ENCODE results near the gene UCN. TPM values are rescaled to one million over a fixed set of nuclear protein-coding genes. Genes with fewer than 3 reads are reported as not detected.
"Not testable (repeated sequence)": the region's sequence is repeated elsewhere in the genome, so short reads cannot be mapped to it uniquely, and the experiment has no call there.

UCN gene
- total and polyA plus RNA-seq, 12 donors, result 0.51 to 4.1 (median 1.5) TPM; not detected in 1

DNA sequence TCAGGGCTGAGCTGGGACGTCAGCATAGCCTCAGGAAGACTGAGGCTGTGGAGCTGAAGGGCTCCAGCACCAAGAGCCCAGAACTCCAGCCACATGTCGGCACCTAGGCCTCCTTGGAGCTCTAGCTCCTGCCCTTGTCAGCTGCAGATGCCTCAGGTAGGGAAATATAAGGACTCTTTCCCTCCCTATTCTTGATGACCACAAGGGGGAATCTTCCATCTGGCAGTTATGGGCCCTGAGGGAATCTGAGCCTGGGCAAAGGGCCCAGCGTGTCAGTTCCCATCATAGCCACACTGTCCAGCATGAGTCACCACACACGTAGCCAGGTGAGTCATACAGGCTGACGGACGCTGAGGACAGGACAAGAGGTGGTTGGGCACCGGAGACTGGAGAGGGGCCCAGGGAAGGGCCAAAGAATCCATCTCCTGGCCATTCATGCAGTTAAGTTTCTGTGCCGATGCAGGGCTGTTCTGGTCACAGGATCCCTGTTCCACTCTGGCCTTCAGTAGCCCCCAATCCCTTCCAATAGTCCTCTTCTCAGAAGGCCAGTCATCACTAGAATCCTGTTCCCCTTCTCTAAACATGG is 12.8 kb upstream of the UCN start:
- peaks cover 9 to 50% (median 31%) of the 10 kb centered on the region in 9 donors for H3K4me1 ChIP-seq
- intact Hi-C loops (cut with DNase I), result loop anchor here in 3 of 10 donors (5.0 kb wide), 2 partner anchors 36 to 51 kb away; partner anchors contain the start of genes EIF2B4 (in 2 of the 3), SNX17 (in 2 of the 3) and GTF3C2 (in 1 of the 3)

DNA sequence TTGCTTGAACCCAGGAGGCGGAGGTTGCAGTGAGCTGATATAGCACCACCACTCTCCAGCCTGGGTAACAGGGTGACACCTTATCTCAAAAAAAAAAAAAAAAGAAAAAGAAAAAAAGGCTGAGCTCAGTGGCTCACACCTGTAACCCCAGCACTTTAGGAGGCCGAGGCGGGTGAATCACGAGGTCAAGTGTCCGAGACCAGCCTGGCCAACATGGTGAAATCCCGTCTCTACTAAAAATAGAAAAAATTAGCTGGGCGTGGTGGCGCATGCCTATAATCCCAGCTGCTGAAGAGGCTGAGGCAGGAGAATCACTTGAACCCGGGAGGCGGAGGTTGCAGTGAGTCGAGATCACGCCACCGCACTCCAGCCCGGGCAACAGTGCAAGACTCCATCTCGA is 11.6 kb upstream of the UCN start:
- intact Hi-C loops (cut with DNase I), result loop anchor here in 4 of 10 donors (5.0 to 10.0 kb wide), 3 partner anchors 37 to 475 kb away; partner anchors contain the start of genes EIF2B4 (in 2 of the 4), SNX17 (in 2 of the 4), DPYSL5 (in 1 of the 4) and GTF3C2 (in 1 of the 4)
- Histone ChIP-seq H3K27ac (peak overlapping the region in 1 of 10 donors; percentile 96), H3K4me1 (peaks cover 9 to 50% (median 31%) of the 10 kb centered on the region in 9 donors), H3K36me3 (peaks cover 0 to 26% (median 0%) of the 10 kb centered on the region in 9 donors)
- DNase-seq, H3K27me3 ChIP-seq, ATAC-seq, H3K9me3 ChIP-seq, H3K4me3 ChIP-seq: not testable (repeated sequence)
- whole genome bisulfite sequencing, 2 donors, result 95% methylated on average over 15 of the region's 15 CpGs

More for the DNA sequence above, 12.8 kb upstream of the UCN start:
- ATAC-seq (peak; percentile 26 to 83 (median 76)), DNase-seq (peak; percentile 63 to 76)
- TF ChIP-seq, protein P1, sequence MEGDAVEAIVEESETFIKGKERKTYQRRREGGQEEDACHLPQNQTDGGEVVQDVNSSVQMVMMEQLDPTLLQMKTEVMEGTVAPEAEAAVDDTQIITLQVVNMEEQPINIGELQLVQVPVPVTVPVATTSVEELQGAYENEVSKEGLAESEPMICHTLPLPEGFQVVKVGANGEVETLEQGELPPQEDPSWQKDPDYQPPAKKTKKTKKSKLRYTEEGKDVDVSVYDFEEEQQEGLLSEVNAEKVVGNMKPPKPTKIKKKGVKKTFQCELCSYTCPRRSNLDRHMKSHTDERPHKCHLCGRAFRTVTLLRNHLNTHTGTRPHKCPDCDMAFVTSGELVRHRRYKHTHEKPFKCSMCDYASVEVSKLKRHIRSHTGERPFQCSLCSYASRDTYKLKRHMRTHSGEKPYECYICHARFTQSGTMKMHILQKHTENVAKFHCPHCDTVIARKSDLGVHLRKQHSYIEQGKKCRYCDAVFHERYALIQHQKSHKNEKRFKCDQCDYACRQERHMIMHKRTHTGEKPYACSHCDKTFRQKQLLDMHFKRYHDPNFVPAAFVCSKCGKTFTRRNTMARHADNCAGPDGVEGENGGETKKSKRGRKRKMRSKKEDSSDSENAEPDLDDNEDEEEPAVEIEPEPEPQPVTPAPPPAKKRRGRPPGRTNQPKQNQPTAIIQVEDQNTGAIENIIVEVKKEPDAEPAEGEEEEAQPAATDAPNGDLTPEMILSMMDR (IDR thresholded peaks at IDR 0.05), result peak; percentile 17 to 56 (median 31)
- no peak overlapping the region for H3K4me3 ChIP-seq
- peak overlapping the region in 9 of 10 donors; percentile 27 to 98 (median 96) for H3K27ac ChIP-seq
- H3K9me3 ChIP-seq, result no peaks in the 10 kb centered on the region
- 30 to 40% methylated on average over 8 of the region's 8 CpGs for WGBS, 2 donors
- H3K36me3 ChIP-seq, result peaks cover 0 to 27% (median 3%) of the 10 kb centered on the region in 9 donors
- no peaks in the 10 kb centered on the region for H3K27me3 ChIP-seq

DNA sequence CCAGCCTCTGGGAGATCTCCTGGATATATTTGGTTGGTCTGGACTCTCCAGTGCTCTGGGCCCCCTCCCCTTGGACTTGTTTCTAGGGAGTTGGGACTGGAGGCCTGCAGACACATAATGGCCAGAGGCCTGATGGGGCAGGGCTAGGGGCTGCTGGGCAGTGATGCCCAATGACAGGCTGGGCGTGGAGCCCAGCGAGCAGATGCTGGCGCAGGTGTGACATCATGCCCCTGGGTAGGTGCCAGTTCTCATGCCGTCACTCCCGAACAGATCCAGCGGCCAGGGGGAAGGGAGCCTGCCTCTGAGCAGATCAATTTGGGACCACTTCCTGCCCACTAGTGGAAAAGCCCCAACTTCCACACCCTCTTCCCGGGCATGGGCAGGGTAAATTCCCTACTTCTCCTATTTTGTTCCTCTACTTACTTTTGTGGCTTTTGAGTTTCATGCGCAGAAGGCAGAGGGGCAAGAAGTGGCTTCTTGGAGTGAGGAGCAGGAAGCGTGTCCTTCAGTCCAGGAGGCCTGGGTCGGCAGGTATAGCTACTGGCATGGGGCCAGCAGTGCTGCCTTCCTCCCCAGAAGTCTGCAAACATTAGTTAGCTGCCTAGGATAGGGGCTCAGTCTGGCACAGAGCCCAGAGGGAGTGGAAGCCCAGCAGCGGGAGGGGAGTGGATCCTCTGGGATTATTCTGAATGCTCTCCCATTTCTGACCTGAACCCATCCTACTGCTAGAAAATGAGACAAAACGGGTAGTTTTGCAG is 8.6 kb upstream of the UCN start:
- TF ChIP-seq, protein P1 (IDR thresholded peaks at IDR 0.05), result no peak
- no peak overlapping the region for H3K4me3 ChIP-seq
- DNase-seq, result peak; percentile 48 to 55
- peaks cover 0 to 36% (median 0%) of the 10 kb centered on the region in 9 donors for H3K36me3 ChIP-seq
- intact Hi-C loops (cut with DNase I), result loop anchor here in 1 of 10 donors (10.0 kb wide), 1 partner anchor 472 kb away; the partner anchor contains the start of gene DPYSL5
- peaks cover 5 to 28% (median 15%) of the 10 kb centered on the region in 9 donors for H3K4me1 ChIP-seq
- no peaks in the 10 kb centered on the region for H3K9me3 ChIP-seq
- H3K27me3 ChIP-seq, result no peaks in the 10 kb centered on the region
- WGBS, 2 donors, result 72 to 80% methylated on average over 12 of the region's 12 CpGs
- peak overlapping the region in 3 of 10 donors; percentile 31 to 48 (median 43) for H3K27ac ChIP-seq
- ATAC-seq, result peak in 7 of 8 donors; percentile 25 to 59 (median 43)

DNA sequence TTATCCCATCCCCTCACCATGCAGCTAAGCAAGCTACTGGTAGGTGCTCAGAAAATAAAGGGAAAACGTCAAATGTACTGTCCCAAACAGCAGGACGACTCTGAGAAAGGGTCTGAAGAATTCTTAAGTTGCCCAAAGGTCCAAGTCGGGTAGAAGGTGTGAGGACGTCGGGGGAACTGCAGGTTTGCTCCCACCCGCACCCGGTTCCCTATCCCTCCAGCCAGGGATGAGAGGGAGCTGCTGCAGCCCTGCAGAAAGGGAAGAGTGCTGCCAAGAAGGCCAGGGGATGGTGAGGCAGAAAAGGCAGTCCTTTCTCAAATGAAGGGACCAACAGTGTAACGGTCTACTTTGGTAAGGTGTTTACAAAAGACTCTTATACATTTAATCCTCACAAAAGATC is 6.9 kb upstream of the UCN start:
- WGBS, 2 donors, result 65 to 74% methylated on average over 8 of the region's 8 CpGs
- TF ChIP-seq, protein P1 (IDR thresholded peaks at IDR 0.05), result no peak
- Histone ChIP-seq H3K36me3 (peaks cover 0 to 53% (median 0%) of the 10 kb centered on the region in 9 donors), H3K9me3 (no peaks in the 10 kb centered on the region), H3K4me1 (peaks cover 0 to 14% (median 0%) of the 10 kb centered on the region in 9 donors), H3K27me3 (no peaks in the 10 kb centered on the region), H3K27ac (no peak overlapping the region), H3K4me3 (no peak overlapping the region)
- intact Hi-C loops (cut with DNase I), result loop anchor here in 1 of 10 donors (10.0 kb wide), 1 partner anchor 470 kb away; the partner anchor contains the start of gene DPYSL5
- no peak for ATAC-seq
- DNase-seq, result no peak

All from heart right ventricle (tissue), 16 donors.